DND-41 (cell line): ENCODE results near the gene EHD3.

Experiments used
- EZH2 ChIP-seq: IDR thresholded peaks from 3 replicates; pipeline ENCODE4 v1.6.1; 2012; ENCODE audit warnings: borderline replicate concordance, low read depth, mild to moderate bottlenecking, moderate library complexity, low read length, inconsistent platforms; ENCODE audit not compliant: severe bottlenecking
- TF ChIP-seq, protein P1 (sequence below): IDR thresholded peaks from 2 replicates; pipeline ENCODE4 v1.5.1; 2012; ENCODE audit warnings: borderline replicate concordance, low read length, moderate library complexity, mild to moderate bottlenecking; ENCODE audit not compliant: poor library complexity, severe bottlenecking; ENCODE audit errors: extremely low read depth

DNA sequence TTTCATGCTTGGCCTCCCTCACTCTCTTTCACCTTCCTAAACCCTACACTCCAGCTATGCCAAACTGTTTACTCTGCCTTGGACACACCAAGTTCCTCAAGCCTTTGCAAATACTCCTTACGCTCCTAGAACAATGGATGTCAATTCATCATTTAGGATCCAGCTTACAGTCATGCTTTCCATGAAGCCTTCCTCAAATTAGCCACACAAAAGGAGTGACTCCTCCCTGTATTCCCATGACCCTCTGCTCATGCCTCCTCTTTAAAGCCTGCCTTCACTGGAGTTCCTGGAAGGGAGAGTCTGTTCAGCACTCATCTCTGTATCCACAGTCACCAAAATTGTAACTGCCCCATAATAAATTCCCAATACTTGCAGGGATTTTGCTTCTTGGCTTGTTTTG, 721 bp upstream of the EHD3 start:
- TF ChIP-seq, protein P1, sequence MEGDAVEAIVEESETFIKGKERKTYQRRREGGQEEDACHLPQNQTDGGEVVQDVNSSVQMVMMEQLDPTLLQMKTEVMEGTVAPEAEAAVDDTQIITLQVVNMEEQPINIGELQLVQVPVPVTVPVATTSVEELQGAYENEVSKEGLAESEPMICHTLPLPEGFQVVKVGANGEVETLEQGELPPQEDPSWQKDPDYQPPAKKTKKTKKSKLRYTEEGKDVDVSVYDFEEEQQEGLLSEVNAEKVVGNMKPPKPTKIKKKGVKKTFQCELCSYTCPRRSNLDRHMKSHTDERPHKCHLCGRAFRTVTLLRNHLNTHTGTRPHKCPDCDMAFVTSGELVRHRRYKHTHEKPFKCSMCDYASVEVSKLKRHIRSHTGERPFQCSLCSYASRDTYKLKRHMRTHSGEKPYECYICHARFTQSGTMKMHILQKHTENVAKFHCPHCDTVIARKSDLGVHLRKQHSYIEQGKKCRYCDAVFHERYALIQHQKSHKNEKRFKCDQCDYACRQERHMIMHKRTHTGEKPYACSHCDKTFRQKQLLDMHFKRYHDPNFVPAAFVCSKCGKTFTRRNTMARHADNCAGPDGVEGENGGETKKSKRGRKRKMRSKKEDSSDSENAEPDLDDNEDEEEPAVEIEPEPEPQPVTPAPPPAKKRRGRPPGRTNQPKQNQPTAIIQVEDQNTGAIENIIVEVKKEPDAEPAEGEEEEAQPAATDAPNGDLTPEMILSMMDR, result no peak
- no peak for TF ChIP-seq EZH2
